Duodenal mucosa (tissue), 2 donors: Measurements from ENCODE around the gene FGD4.

Experiments used
- H3K27ac ChIP-seq: one replicate; pipeline ENCODE4 v1.7.0; 2013; ENCODE audit warnings: low read depth, low read length
- H3K27me3 ChIP-seq, 2 donors: one replicate each; pipeline ENCODE4 v1.7.0; 2013; ENCODE audit warnings: low read length in 2 of 2, control low read depth in 1 of 2; ENCODE audit not compliant: insufficient read depth in 2 of 2, control insufficient read depth in 1 of 2
- H3K36me3 ChIP-seq, 2 donors: one replicate each; pipeline ENCODE4 v1.7.0; 2013; ENCODE audit warnings: low read length in 2 of 2, control low read depth in 1 of 2; ENCODE audit not compliant: insufficient read depth in 2 of 2, control insufficient read depth in 1 of 2
- H3K4me1 ChIP-seq, 2 donors: one replicate each; pipeline ENCODE4 v1.7.0; 2013; ENCODE audit warnings: low read length in 2 of 2, control low read depth in 1 of 2; ENCODE audit not compliant: insufficient read depth in 2 of 2, control insufficient read depth in 1 of 2
- H3K4me3 ChIP-seq, 2 donors: one replicate each; pipeline ENCODE4 v1.7.0; 2013; ENCODE audit warnings: low read length in 2 of 2, low read depth in 1 of 2
- H3K9ac ChIP-seq, 2 donors: one replicate each; pipeline ENCODE4 v1.7.0; 2013; ENCODE audit warnings: low read length in 2 of 2, low read depth in 1 of 2
- H3K9me3 ChIP-seq, 2 donors: one replicate each; pipeline ENCODE4 v1.7.0; 2013; ENCODE audit warnings: low read length in 2 of 2, control low read depth in 1 of 2; ENCODE audit not compliant: control insufficient read depth in 1 of 2

FGD4 gene

GRCh38 chr12:32451816-32452215 lies 52.5 kb downstream of the FGD4 start:
- no peak overlapping the region for H3K4me3 ChIP-seq
- H3K4me1 ChIP-seq: peaks cover 14 to 56% of the 10 kb centered on the region in 2 donors
- H3K27me3 ChIP-seq: no peaks in the 10 kb centered on the region
- no peaks in the 10 kb centered on the region for H3K36me3 ChIP-seq
- no peak overlapping the region for H3K27ac ChIP-seq
- no peaks in the 10 kb centered on the region for H3K9me3 ChIP-seq
- no peak overlapping the region for H3K9ac ChIP-seq

DNA sequence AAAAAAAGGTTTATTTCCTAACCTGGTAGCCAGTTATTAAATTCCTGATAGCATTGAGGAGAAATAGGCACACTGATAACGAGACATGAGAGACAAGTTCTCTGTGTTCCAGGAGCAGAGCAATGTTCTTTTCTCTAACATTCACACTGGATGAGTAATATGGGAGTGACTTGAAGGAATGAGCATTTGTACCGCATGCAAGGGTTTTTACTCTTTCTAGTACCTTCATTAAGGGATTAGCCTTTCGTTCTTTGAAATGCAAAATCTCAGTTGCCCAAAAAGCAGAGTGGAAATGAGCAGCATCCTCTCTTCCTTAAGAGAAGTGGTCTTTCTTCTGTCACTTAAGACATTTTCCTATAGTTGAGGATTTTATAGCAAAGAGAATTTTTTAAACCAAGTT lies 54.7 kb downstream of the FGD4 start:
- H3K36me3 ChIP-seq: no peaks in the 10 kb centered on the region
- H3K4me3 ChIP-seq: no peak overlapping the region
- H3K9ac ChIP-seq: no peak overlapping the region
- no peak overlapping the region for H3K27ac ChIP-seq
- no peaks in the 10 kb centered on the region for H3K27me3 ChIP-seq
- no peaks in the 10 kb centered on the region for H3K9me3 ChIP-seq
- peaks cover 18 to 55% of the 10 kb centered on the region in 2 donors for H3K4me1 ChIP-seq

GRCh38 chr12:32454866-32455265 lies 55.5 kb downstream of the FGD4 start:
- H3K4me3 ChIP-seq: no peak overlapping the region
- H3K4me1 ChIP-seq: peaks cover 18 to 50% of the 10 kb centered on the region in 2 donors
- no peaks in the 10 kb centered on the region for H3K9me3 ChIP-seq
- no peak overlapping the region for H3K27ac ChIP-seq
- H3K36me3 ChIP-seq: no peaks in the 10 kb centered on the region
- no peaks in the 10 kb centered on the region for H3K27me3 ChIP-seq
- no peak overlapping the region for H3K9ac ChIP-seq

DNA sequence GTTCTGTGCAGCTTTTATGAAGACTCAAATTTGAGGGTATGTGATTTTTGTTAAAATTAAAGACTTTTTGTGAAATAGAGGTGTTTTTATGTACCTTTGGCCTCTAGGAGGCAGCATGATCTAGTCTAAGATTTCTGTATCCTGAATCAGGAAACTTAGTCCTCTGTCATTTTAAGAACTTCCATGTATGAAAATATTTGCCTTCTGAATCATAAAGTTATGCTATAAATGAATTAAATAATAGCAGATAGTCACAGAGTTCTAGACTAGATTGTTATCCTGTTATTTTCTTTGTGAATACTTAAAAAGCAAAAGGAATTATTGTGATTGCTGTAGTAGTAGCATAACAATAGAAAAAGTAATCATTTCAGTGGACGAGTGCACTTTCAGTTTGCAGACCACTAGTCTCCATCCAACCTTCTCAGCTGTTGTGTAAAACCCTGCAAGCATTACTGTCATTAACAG lies 56.3 kb downstream of the FGD4 start:
- peak overlapping the region in 1 of 2 donors; percentile 49 for H3K9ac ChIP-seq
- H3K27ac ChIP-seq: no peak overlapping the region
- no peaks in the 10 kb centered on the region for H3K27me3 ChIP-seq
- H3K36me3 ChIP-seq: peaks cover 0 to 2% of the 10 kb centered on the region in 2 donors
- H3K4me1 ChIP-seq: peaks cover 15 to 46% of the 10 kb centered on the region in 2 donors
- H3K4me3 ChIP-seq: peak overlapping the region; percentile 4 to 61
- no peaks in the 10 kb centered on the region for H3K9me3 ChIP-seq

GRCh38 chr12:32457251-32458025 lies 58.1 kb downstream of the FGD4 start:
- H3K27me3 ChIP-seq: no peaks in the 10 kb centered on the region
- no peaks in the 10 kb centered on the region for H3K9me3 ChIP-seq
- no peak overlapping the region for H3K27ac ChIP-seq
- H3K36me3 ChIP-seq: peaks cover 0 to 3% of the 10 kb centered on the region in 2 donors
- peaks cover 14 to 34% of the 10 kb centered on the region in 2 donors for H3K4me1 ChIP-seq
- no peak overlapping the region for H3K4me3 ChIP-seq
- no peak overlapping the region for H3K9ac ChIP-seq

DNA sequence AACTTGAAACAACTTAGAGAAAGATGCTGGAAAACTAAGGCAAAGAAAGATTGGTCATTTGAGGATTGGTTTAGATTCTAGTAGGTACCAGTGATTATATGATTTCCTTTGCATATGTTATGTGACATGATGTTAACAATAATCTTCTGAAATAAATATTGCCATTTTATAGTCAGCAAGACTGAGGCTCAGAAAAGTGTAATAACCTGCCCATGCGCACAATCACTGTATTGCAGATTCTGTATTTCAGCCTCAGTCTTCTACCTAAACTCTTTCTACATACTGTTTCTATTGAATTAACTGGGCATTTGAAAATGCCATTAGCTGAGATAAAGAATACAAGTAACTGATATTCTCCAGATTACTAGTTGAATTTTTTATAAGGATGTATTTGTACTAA lies 61.3 kb downstream of the FGD4 start:
- Histone ChIP-seq H3K36me3 (peaks cover 0 to 8% of the 10 kb centered on the region in 2 donors), H3K4me3 (no peak overlapping the region), H3K4me1 (peaks cover 7 to 20% of the 10 kb centered on the region in 2 donors), H3K9me3 (no peaks in the 10 kb centered on the region), H3K27ac (no peak overlapping the region), H3K9ac (no peak overlapping the region), H3K27me3 (no peaks in the 10 kb centered on the region)

DNA sequence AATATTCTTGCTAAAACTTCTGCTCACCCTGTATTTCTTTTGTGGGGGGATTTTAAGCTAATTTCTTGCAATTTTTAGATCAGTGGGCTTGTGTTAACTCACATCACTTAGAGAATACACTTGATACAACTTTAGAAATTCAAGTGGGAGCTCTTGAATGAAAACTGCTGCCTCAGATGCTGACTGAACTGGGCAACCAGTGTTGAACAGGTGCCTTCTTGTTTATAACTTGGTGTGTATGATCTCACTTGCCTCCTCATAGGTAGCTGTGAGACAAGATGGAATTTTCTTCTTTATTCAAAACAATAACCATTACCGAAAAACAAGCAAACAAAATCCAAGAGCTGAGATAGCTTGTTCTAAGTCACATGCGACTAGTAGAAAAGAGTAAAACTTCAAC lies 63.5 kb downstream of the FGD4 start:
- H3K9ac ChIP-seq: no peak overlapping the region

GRCh38 chr12:32466187-32466586 lies 66.8 kb downstream of the FGD4 start:
- no peak overlapping the region for H3K4me3 ChIP-seq
- no peaks in the 10 kb centered on the region for H3K27me3 ChIP-seq
- no peaks in the 10 kb centered on the region for H3K9me3 ChIP-seq
- peaks cover 0 to 7% of the 10 kb centered on the region in 2 donors for H3K36me3 ChIP-seq
- no peak overlapping the region for H3K27ac ChIP-seq
- H3K4me1 ChIP-seq: peaks cover 0 to 7% of the 10 kb centered on the region in 2 donors
- no peak overlapping the region for H3K9ac ChIP-seq

More for the DNA sequence above, 63.5 kb downstream of the FGD4 start:
- Histone ChIP-seq H3K9me3 (no peaks in the 10 kb centered on the region), H3K27me3 (no peaks in the 10 kb centered on the region), H3K4me1 (no peaks in the 10 kb centered on the region), H3K36me3 (peaks cover 0 to 10% of the 10 kb centered on the region in 2 donors), H3K4me3 (no peak overlapping the region), H3K27ac (no peak overlapping the region)

DNA sequence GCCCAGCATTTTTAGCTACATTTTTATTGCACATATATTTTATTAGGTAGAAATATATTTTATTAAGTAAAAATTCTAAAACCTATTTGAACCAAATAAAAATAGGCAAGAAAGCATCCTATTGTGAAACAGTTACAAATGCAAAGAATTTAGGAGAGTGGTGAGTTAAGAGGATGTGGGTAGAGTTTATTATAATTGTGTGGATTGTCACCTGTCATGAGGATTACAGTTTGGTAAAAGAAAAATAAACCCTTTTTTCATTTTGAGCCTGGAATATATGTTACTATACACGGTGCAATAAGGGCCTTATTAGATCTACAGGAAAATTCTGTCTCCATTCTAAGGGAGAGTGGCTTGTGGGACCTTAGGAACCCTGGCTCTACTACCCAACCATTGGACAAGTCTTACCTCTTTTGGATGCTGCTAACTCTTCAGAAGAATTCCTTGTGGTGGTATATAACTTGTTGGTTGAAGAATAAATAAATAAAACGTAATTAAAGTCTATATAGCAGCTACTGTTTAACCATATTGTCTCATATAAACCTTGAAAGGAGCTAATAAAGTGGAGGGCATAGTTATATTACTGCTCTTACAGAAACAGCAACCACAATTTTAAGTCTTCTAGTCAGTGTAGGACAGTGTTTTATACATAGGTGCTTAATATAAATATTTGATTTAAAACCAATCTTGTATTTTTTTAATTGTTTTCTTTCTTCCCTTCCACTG lies 67.8 kb downstream of the FGD4 start:
- H3K9ac ChIP-seq: no peak overlapping the region
- H3K27ac ChIP-seq: no peak overlapping the region
- H3K4me1 ChIP-seq: peaks cover 5 to 15% of the 10 kb centered on the region in 2 donors
- H3K9me3 ChIP-seq: no peaks in the 10 kb centered on the region
- peaks cover 0 to 7% of the 10 kb centered on the region in 2 donors for H3K36me3 ChIP-seq
- H3K27me3 ChIP-seq: no peaks in the 10 kb centered on the region
- H3K4me3 ChIP-seq: no peak overlapping the region
